ENCODE data around the gene UQCC3. TPM values are rescaled to one million over a fixed set of nuclear protein-coding genes. Genes with fewer than 3 reads are reported as not detected.

The UQCC3 gene
- total and polyA plus RNA-seq, 9 of the 15 experiments (the other 6 are each of a cell fraction or from before 2014, with no cell fraction given): 3.3 to 44.3 (median 8.0) TPM

GRCh38 chr11:62677714-62678113, 6.2 kb downstream of the UQCC3 start:
- peak overlapping the region; percentile 80; the same call in 2 of the 3 replicates for H3K27ac ChIP-seq (ENCODE audit: extremely low read depth, low read depth, low read length)
- no peaks in the 10 kb centered on the region for H4K20me1 ChIP-seq (replicated peaks; ENCODE audit: control insufficient read depth, insufficient read depth, low read length)
- peaks cover 37 to 51% of the 10 kb centered on the region in 2 experiments; a peak in 4 of 5 replicates for H3K4me1 ChIP-seq (replicated peaks in 1 of 2; ENCODE audit: control insufficient read depth in 2 of 2, insufficient read depth in 2 of 2, low read length in 2 of 2)
- H3K79me2 ChIP-seq (ENCODE audit: control insufficient read depth, insufficient read depth, low read length): peaks cover 52% of the 10 kb centered on the region
- BruUV-seq (replicated peaks): no TSS peak
- peak overlapping the region; percentile 81 for H3K4me3 ChIP-seq
- DNase-seq (ENCODE audit: extremely low read depth in 1 of 4, low spot score in 3 of 4): no peak
- FAIRE-seq: no peak
- no peaks in the 10 kb centered on the region for H3K9me3 ChIP-seq (replicated peaks; ENCODE audit: control insufficient read depth, insufficient read depth, low read depth, low read length)
- peak overlapping the region; percentile 83 for H3K4me2 ChIP-seq (ENCODE audit: insufficient read depth, low read length)
- ATAC-seq: no peak
- no peaks in the 10 kb centered on the region for H3K27me3 ChIP-seq (ENCODE audit: control insufficient read depth in 2 of 2, insufficient read depth in 2 of 2, low read length in 2 of 2)
- H3K36me3 ChIP-seq (ENCODE audit: control insufficient read depth, insufficient read depth, low read length): peaks cover 50% of the 10 kb centered on the region
- ChIA-PET POLR2A (interaction anchor here (0.6 to 5.4 kb wide), 7 partner anchors 11 to 179 kb away, joined by 3 to 57 read pairs (median 4); partner anchors contain the start of genes BSCL2, C11orf98, CSKMT and GNG3), CTCF (ENCODE audit: low intra/inter-chr PET ratio) (no interaction called here)
- in situ Hi-C loops (cut with MboI): no loop called here
- peak overlapping the region; percentile 85 to 99 for H3K9ac ChIP-seq (ENCODE audit: insufficient read depth in 1 of 2, low read depth in 2 of 2, low read length in 2 of 2)
- WGBS (ENCODE audit: insufficient coverage, low coverage, missing lambda C conversion rate): 20% methylated on average over 14 of the region's 15 CpGs
- intact Hi-C loops (cut with micrococcal nuclease): no loop called here
- H2AFZ ChIP-seq (ENCODE audit: low read depth, low read length): no peak overlapping the region
- no peaks in the 10 kb centered on the region for H3K9me1 ChIP-seq (ENCODE audit: control insufficient read depth, insufficient read depth, low read length)
- TF ChIP-seq PHB (CRISPR knock-in tag; IDR thresholded peaks at IDR 0.05) (no peak), MAFG (tag; conservative IDR thresholded peaks at IDR 0.05) (no peak), CEBPB (tag; IDR thresholded peaks at IDR 0.05) (no peak), ARID3B (CRISPR knock-in tag; IDR thresholded peaks at IDR 0.05; ENCODE audit: borderline replicate concordance) (no peak), ZSCAN32 (CRISPR knock-in tag; IDR thresholded peaks at IDR 0.05) (no peak), ZNF12 (CRISPR knock-in tag; IDR thresholded peaks at IDR 0.05) (no peak), CHCHD3 (CRISPR knock-in tag; IDR thresholded peaks at IDR 0.05) (no peak), NCOR1 (IDR thresholded peaks at IDR 0.05) (no peak), ZC3H8 (IDR thresholded peaks at IDR 0.05) (no peak), GMEB1 (CRISPR knock-in tag; IDR thresholded peaks at IDR 0.05) (no peak), CBFB (CRISPR knock-in tag; IDR thresholded peaks at IDR 0.05) (no peak), BCLAF1 (IDR thresholded peaks at IDR 0.05; ENCODE audit: borderline replicate concordance in 1 of 2, control insufficient read depth in 1 of 2, low read depth in 2 of 2, low read length in 1 of 2) (no peak), ZNF398 (CRISPR knock-in tag; IDR thresholded peaks at IDR 0.05) (no peak), RHOXF2B (CRISPR knock-in tag; conservative IDR thresholded peaks at IDR 0.05) (no peak), PRPF4 (IDR thresholded peaks at IDR 0.05; ENCODE audit: insufficient read depth, low read depth, low read length, poor library complexity, severe bottlenecking) (no peak)
